Prostate gland (tissue), 2 donors: ENCODE results near the gene TPP1. TPM values are rescaled to one million over a fixed set of nuclear protein-coding genes. Genes with fewer than 3 reads are reported as not detected.

Experiments used
- DNase-seq: peaks from one replicate; pipeline ENCODE4 v3.0.0-alpha.2; 2019; ENCODE audit warnings: low spot score
- H3K27ac ChIP-seq, 2 donors: fragments of 200-600 bp; sonication (generic); 2 replicates each; pipeline ENCODE4 v1.5.1; 2017 to 2019
- H3K27me3 ChIP-seq: fragments of 200-600 bp; sonication (generic); replicated peaks from 2 replicates; pipeline ENCODE4 v1.5.1; 2019; ENCODE audit not compliant: insufficient read depth
- H3K36me3 ChIP-seq, 2 donors: fragments of 200-600 bp; sonication (generic); 1 replicate in 1 of 2; 2 replicates in 1 of 2; pipeline versions ENCODE4 v1.5.1 to v1.8.1; 2017 to 2019
- H3K4me1 ChIP-seq: fragments of 200-600 bp; sonication (generic); replicated peaks from 2 replicates; pipeline ENCODE4 v1.5.1; 2019
- H3K4me3 ChIP-seq, 2 donors: fragments of 200-600 bp; sonication (generic); 2 replicates each; pipeline ENCODE4 v1.5.1; 2017 to 2019
- H3K9me3 ChIP-seq: fragments of 200-600 bp; sonication (generic); 2 replicates; pipeline ENCODE4 v1.5.1; 2017
- CTCF ChIP-seq, 4 experiments: fragments of 200-600 bp in 2 of 4; fragments of 450-650 bp in 2 of 4; sonication (generic) in 2 of 4; IDR thresholded peaks; 1 replicate in 3 of 4; 2 replicates in 1 of 4; pipeline ENCODE4 v1.5.1; 2016 to 2019; ENCODE audit warnings: antibody characterized with exemption in 4 of 4, mild to moderate bottlenecking in 2 of 4, moderate library complexity in 2 of 4
- POLR2A ChIP-seq: fragments of 450-650 bp; IDR thresholded peaks from one replicate; pipeline ENCODE4 v1.6.1; 2016; ENCODE audit warnings: antibody characterized with exemption, mild to moderate bottlenecking
- POLR2AphosphoS5 ChIP-seq: sonication (generic); formaldehyde crosslinking; IDR thresholded peaks from one replicate; pipeline ENCODE4 v1.6.1; 2017; ENCODE audit warnings: antibody characterized with exemption
- WGBS: methylation state at CpG from one replicate; pipeline ENCODE4 v1.1.5; 2018; 5-methylcytosine and 5-hydroxymethylcytosine counted together
- intact Hi-C: fragments of 100-400 bp; cut with DNase I; formaldehyde crosslinking; loops from one replicate; pipeline ENCODE4 v1.14.2; 2022
- total RNA-seq, 2 donors: library from RNA; depleted of rRNA; stranded (reverse); fragments of >200 nt; gene quantifications; one replicate each; pipeline ENCODE4 v1.1.0, GENCODE V29; 2016

The TPP1 gene
- total RNA-seq, 2 donors from 2014 or later: 94.6 to 147 TPM

GRCh38 chr11:6566704-6567370, 52.4 kb downstream of the TPP1 start:
- intact Hi-C loops: no loop called here
- H3K4me1 ChIP-seq: no peaks in the 10 kb centered on the region
- no peaks in the 10 kb centered on the region for H3K36me3 ChIP-seq
- DNase-seq: no peak
- H3K27me3 ChIP-seq: no peaks in the 10 kb centered on the region
- no peak overlapping the region for H3K4me3 ChIP-seq
- no peak overlapping the region for H3K27ac ChIP-seq
- 61% methylated on average over 13 of the region's 13 CpGs for WGBS
- no peaks in the 10 kb centered on the region for H3K9me3 ChIP-seq
- TF ChIP-seq POLR2A (no peak), CTCF (IDR thresholded peaks at IDR 0.05) (no peak), POLR2AphosphoS5 (no peak)

- DNase-seq: no peak
- TF ChIP-seq POLR2A: no peak
- no peak for TF ChIP-seq POLR2AphosphoS5
- TF ChIP-seq CTCF (IDR thresholded peaks at IDR 0.05): no peak
- intact Hi-C loops: no loop called here
- Histone ChIP-seq H3K9me3 (no peaks in the 10 kb centered on the region), H3K27ac (no peak overlapping the region), H3K36me3 (no peaks in the 10 kb centered on the region), H3K4me1 (no peaks in the 10 kb centered on the region), H3K4me3 (no peak overlapping the region), H3K27me3 (no peaks in the 10 kb centered on the region)
- WGBS: 95% methylated on average over 5 of the region's 5 CpGs
Observed at GRCh38 chr11:6565988-6566703, 53.1 kb downstream of the TPP1 start.

- WGBS: 71% methylated on average over 2 of the region's 2 CpGs
- no peak for DNase-seq
- Histone ChIP-seq H3K9me3 (no peaks in the 10 kb centered on the region), H3K36me3 (no peaks in the 10 kb centered on the region), H3K4me1 (no peaks in the 10 kb centered on the region), H3K27ac (no peak overlapping the region), H3K4me3 (no peak overlapping the region), H3K27me3 (no peaks in the 10 kb centered on the region)
- TF ChIP-seq POLR2A (no peak), POLR2AphosphoS5 (no peak), CTCF (IDR thresholded peaks at IDR 0.05) (no peak)
- intact Hi-C loops: no loop called here
Observed at GRCh38 chr11:6565325-6565724, 53.9 kb downstream of the TPP1 start.

GRCh38 chr11:6563667-6564066, 55.6 kb downstream of the TPP1 start:
- Histone ChIP-seq H3K36me3 (no peaks in the 10 kb centered on the region), H3K27ac (no peak overlapping the region), H3K4me3 (no peak overlapping the region), H3K27me3 (no peaks in the 10 kb centered on the region), H3K9me3 (no peaks in the 10 kb centered on the region), H3K4me1 (no peaks in the 10 kb centered on the region)
- 94% methylated on average over 10 of the region's 10 CpGs for WGBS
- DNase-seq: no peak
- intact Hi-C loops: no loop called here
- no peak for TF ChIP-seq CTCF (IDR thresholded peaks at IDR 0.05)
- no peak for TF ChIP-seq POLR2A
- no peak for TF ChIP-seq POLR2AphosphoS5
